GM12878 (cell line): ENCODE results near the gene CASP6. TPM values are rescaled to one million over a fixed set of nuclear protein-coding genes. Genes with fewer than 3 reads are reported as not detected.

ENCODE experiments used
- ATAC-seq: fragments of 200-7000 bp; cut with Tn5 transposase; 3 replicates; pipeline ENCODE4 v1.9.1; 2020; ENCODE audit warnings: mild to moderate bottlenecking, moderate library complexity
- BruUV-seq: library from RNA; stranded (reverse); fragments of 400-500 nt; replicated peaks from 2 replicates; lab custom pipeline; 2021; lab: Mats Ljungman, UMichigan
- CTCF ChIA-PET: fragments of 300-600 bp; sonication (Branson Sonifier 250); formaldehyde crosslinking; extraction: SDS; loops from one replicate; lab custom pipeline; 2021; ENCODE audit warnings: inconsistent platforms; lab: Yijun Ruan, JAX
- POLR2A ChIA-PET: fragments of 350-600 bp; formaldehyde crosslinking; extraction: SDS; loops from one replicate; lab custom pipeline; 2021; ENCODE audit warnings: inconsistent platforms; lab: Charles Lee
- RAD21 ChIA-PET: fragments of 300-600 bp; sonication (Branson Sonifier 250); formaldehyde crosslinking; loops from one replicate; lab custom pipeline; 2023; ENCODE audit warnings: antibody characterized with exemption; ENCODE audit not compliant: unreplicated experiment; lab: Charles Lee
- SMC1A ChIA-PET: fragments of 300-600 bp; sonication (Branson Sonifier 250); formaldehyde crosslinking; loops from one replicate; lab custom pipeline; 2023; ENCODE audit not compliant: unreplicated experiment, uncharacterized antibody; lab: Charles Lee
- DNase-seq: peaks from one replicate; pipeline ENCODE4 v3.0.0-alpha.2; 2011; ENCODE audit warnings: low read depth, low spot score
- FAIRE-seq: peaks from 3 replicates; lab custom pipeline; 2011; peaks lifted over from hg19 to GRCh38; lab: Jason Lieb, UNC
- H2AFZ ChIP-seq: 2 replicates; pipeline ENCODE4 v1.6.0; 2011; ENCODE audit warnings: low read depth, low read length, control low read depth; ENCODE audit not compliant: control insufficient read depth
- H3K27ac ChIP-seq: 2 replicates; pipeline ENCODE4 v1.5.1; 2011; ENCODE audit warnings: control low read depth; ENCODE audit not compliant: control insufficient read depth, insufficient read depth
- H3K27me3 ChIP-seq, 2 experiments: replicated peaks in 1 of 2; 2 replicates each; pipeline versions ENCODE4 v1.6.0 to v1.6.1; 2011; ENCODE audit warnings: low read length in 1 of 2; ENCODE audit not compliant: control insufficient read depth in 2 of 2, insufficient read depth in 2 of 2
- H3K36me3 ChIP-seq, 2 experiments: 2 replicates each; pipeline ENCODE4 v1.5.1; 2011; ENCODE audit warnings: low read length in 1 of 2; ENCODE audit not compliant: control insufficient read depth in 2 of 2, insufficient read depth in 2 of 2
- H3K4me1 ChIP-seq: 2 replicates; pipeline ENCODE4 v1.6.1; 2011; ENCODE audit warnings: mild to moderate bottlenecking, low read length, moderate library complexity, mixed read lengths; ENCODE audit not compliant: control insufficient read depth, insufficient read depth
- H3K4me2 ChIP-seq: 2 replicates; pipeline ENCODE4 v1.6.0; 2011; ENCODE audit warnings: control low read depth; ENCODE audit not compliant: control insufficient read depth, insufficient read depth
- H3K4me3 ChIP-seq: fragments of 200-600 bp; sonication (generic); 2 replicates; pipeline ENCODE4 v1.5.1; 2016
- H3K79me2 ChIP-seq: 2 replicates; pipeline ENCODE4 v1.6.0; 2011; ENCODE audit warnings: low read length; ENCODE audit not compliant: control insufficient read depth, insufficient read depth
- H3K9ac ChIP-seq: 2 replicates; pipeline ENCODE4 v1.8.0; 2011; ENCODE audit warnings: low read length, control low read depth, mixed read lengths; ENCODE audit not compliant: control insufficient read depth, insufficient read depth
- H3K9me3 ChIP-seq: replicated peaks from 3 replicates; pipeline ENCODE4 v1.5.1; 2011; ENCODE audit warnings: mild to moderate bottlenecking, low read length; ENCODE audit not compliant: control insufficient read depth, insufficient read depth
- H4K20me1 ChIP-seq: 2 replicates; pipeline ENCODE4 v1.6.0; 2011; ENCODE audit not compliant: control insufficient read depth, insufficient read depth
- HCFC1 ChIP-seq: fragments of 150-350 bp; IDR thresholded peaks from 2 replicates; pipeline ENCODE4 v1.6.1; 2014; ENCODE audit warnings: low read length
- HDGF ChIP-seq: fragments of 450-650 bp; IDR thresholded peaks from 2 replicates; pipeline ENCODE4 v1.6.1; 2016; ENCODE audit warnings: antibody characterized with exemption
- IKZF1 ChIP-seq: fragments of 450-650 bp; conservative IDR thresholded peaks from 2 replicates; pipeline ENCODE4 v1.6.1; 2017; ENCODE audit warnings: antibody characterized with exemption, mild to moderate bottlenecking
- SIX5 ChIP-seq: IDR thresholded peaks from 2 replicates; pipeline ENCODE4 v1.6.1; 2011; ENCODE audit warnings: mild to moderate bottlenecking, low read depth, low read length, moderate library complexity; ENCODE audit not compliant: severe bottlenecking
- SMAD1 ChIP-seq: fragments of 450-650 bp; IDR thresholded peaks from 2 replicates; pipeline ENCODE4 v1.6.1; 2018; ENCODE audit warnings: mild to moderate bottlenecking, low read depth; ENCODE audit not compliant: partially characterized antibody
- SMC3 ChIP-seq: IDR thresholded peaks from 2 replicates; pipeline ENCODE4 v1.6.1; 2011; ENCODE audit warnings: low read length, improper control_type of control experiment, borderline replicate concordance
- SUZ12 ChIP-seq: fragments of 200-600 bp; sonication (generic); IDR thresholded peaks from one replicate; pipeline ENCODE4 v1.6.1; 2018; ENCODE audit warnings: antibody characterized with exemption, mild to moderate bottlenecking; ENCODE audit not compliant: unreplicated experiment
- ZBED1 ChIP-seq: IDR thresholded peaks from 2 replicates; pipeline ENCODE4 v1.6.1; 2016; ENCODE audit warnings: borderline replicate concordance
- WGBS: methylation state at CpG from one replicate; pipeline ENCODE4 v1.1.6; 2016; ENCODE audit warnings: low lambda C conversion rate; ENCODE audit not compliant: insufficient replicate concordance, insufficient coverage; ENCODE audit errors: missing lambda C conversion rate; 5-methylcytosine and 5-hydroxymethylcytosine counted together
- in situ Hi-C: fragments of 300-500 bp; cut with MboI; formaldehyde crosslinking; loops from 9 replicates; pipeline ENCODE4 v1.14.3; 2018; ENCODE audit warnings: mixed read lengths
- intact Hi-C: fragments of 100-400 bp; cut with micrococcal nuclease; formaldehyde crosslinking; loops from one replicate; pipeline ENCODE4 v1.14.2; 2022; ENCODE audit not compliant: unreplicated experiment
- polyA plus RNA-seq, 11 experiments: library from polyadenylated mRNA; depleted of rRNA in 4 of 11; unstranded in 6 of 11; stranded (reverse) in 5 of 11; fragments of >200 nt; fragmentation: Nextera tagmentation in 4 of 11; fragmentation: Illumina TruSeq in 1 of 11; extraction: Ambion mirVana in 4 of 11; extraction: Trizol in 1 of 11; gene quantifications; 1 replicate in 1 of 11; 2 replicates in 10 of 11; pipeline versions ENCODE4 v1.2.1 to v1.2.3, GENCODE V29; 2011 to 2016; ENCODE audit warnings: inconsistent platforms in 2 of 11, missing spikeins in 2 of 11, low read depth in 1 of 11
- total RNA-seq, 4 experiments: library from RNA; depleted of rRNA in 3 of 4; stranded (reverse); fragments of >200 nt in 3 of 4; fragmentation: Illumina TruSeq in 1 of 4; extraction: Trizol in 1 of 4; gene quantifications; 2 replicates each; pipeline versions ENCODE4 v1.2.1 to v1.2.3, GENCODE V29; 2013 to 2021

The CASP6 gene
- total and polyA plus RNA-seq, 10 of the 15 experiments (the other 5 are each of a cell fraction or from before 2014, with no cell fraction given): 20.0 to 66.8 (median 30.8) TPM

GRCh38 chr4:109718759-109719158, 15.5 kb upstream of the CASP6 start:
- CTCF ChIA-PET: no interaction called here

GRCh38 chr4:109713500-109713899, 10.3 kb upstream of the CASP6 start:
- no peak for TF ChIP-seq SIX5
- TF ChIP-seq HCFC1: no peak
- TF ChIP-seq SMAD1: no peak
- TF ChIP-seq, all 136 proteins: peak for 0
- Histone ChIP-seq H3K27ac (no peak overlapping the region), H3K36me3 (peaks cover 0 to 8% of the 10 kb centered on the region in 2 experiments; a peak in 1 of 4 replicates), H3K9me3 (no peaks in the 10 kb centered on the region), H2AFZ (no peak overlapping the region), H3K4me1 (peaks cover under 1% of the 10 kb centered on the region; the same call in 1 of the 2 replicates), H3K27me3 (no peaks in the 10 kb centered on the region), H3K79me2 (no peaks in the 10 kb centered on the region), H3K4me2 (no peak overlapping the region), H3K4me3 (no peak overlapping the region), H3K9ac (no peak overlapping the region), H4K20me1 (no peaks in the 10 kb centered on the region)
- POLR2A ChIA-PET: interaction anchor here (0.5 kb wide), 1 partner anchor 235 kb away, joined by 3 read pairs; no protein-coding TSS in a partner anchor
- RAD21 ChIA-PET: no interaction called here
- SMC1A ChIA-PET: interaction anchor here (1.5 kb wide), 1 partner anchor 9 kb away, joined by 3 read pairs; no protein-coding TSS in a partner anchor
- no TSS peak for BruUV-seq
- WGBS: 74% methylated on average over 3 of the region's 3 CpGs
- intact Hi-C loops (no loop called here), in situ Hi-C loops (no loop called here)
- FAIRE-seq: no peak
- no peak for ATAC-seq
- DNase-seq: no peak
- CTCF ChIA-PET: no interaction called here

More at GRCh38 chr4:109718759-109719158, 15.5 kb upstream of the CASP6 start:
- ATAC-seq (no peak), FAIRE-seq (no peak), DNase-seq (no peak)
- no peak overlapping the region for H3K27ac ChIP-seq
- H2AFZ ChIP-seq: no peak overlapping the region
- in situ Hi-C loops: no loop called here
- H3K9me3 ChIP-seq: peaks cover 3% of the 10 kb centered on the region; the same call in 1 of the 3 replicates
- H3K36me3 ChIP-seq: peaks cover 0 to 5% of the 10 kb centered on the region in 2 experiments; a peak in 1 of 4 replicates
- H3K9ac ChIP-seq: no peak overlapping the region
- no peak overlapping the region for H3K4me2 ChIP-seq
- intact Hi-C loops: no loop called here
- no peak overlapping the region for H3K4me3 ChIP-seq
- BruUV-seq: no TSS peak
- no peaks in the 10 kb centered on the region for H3K27me3 ChIP-seq
- ChIA-PET SMC1A (no interaction called here), RAD21 (no interaction called here), POLR2A (interaction anchor here (0.8 kb wide), 1 partner anchor 265 kb away, joined by 3 read pairs; no protein-coding TSS in a partner anchor)
- no peaks in the 10 kb centered on the region; the same call in 1 of the 2 replicates for H3K4me1 ChIP-seq
- H3K79me2 ChIP-seq: no peaks in the 10 kb centered on the region; the same call in 1 of the 2 replicates
- 100% methylated on average over 1 of the region's 1 CpG for WGBS
- no peaks in the 10 kb centered on the region for H4K20me1 ChIP-seq
- TF ChIP-seq SMC3 (no peak), ZBED1 (no peak), SUZ12 (no peak), IKZF1 (no peak), HDGF (no peak)
